OCI-LY1 (cell line): ENCODE measurements around the gene LUC7L2.
"Not testable (repeated sequence)": the region's sequence is repeated elsewhere in the genome, so short reads cannot be mapped to it uniquely, and the experiment has no call there.

Experiments
- H2AFZ ChIP-seq: fragments of 200-600 bp; sonication (generic), shearing (Covaris generic); 2 replicates; pipeline ENCODE4 v1.6.0; 2014; ENCODE audit warnings: antibody characterized with exemption, mild to moderate bottlenecking, low read length
- H3F3A ChIP-seq: fragments of 200-600 bp; sonication (generic), shearing (Covaris generic); 2 replicates; pipeline ENCODE4 v1.6.0; 2014; ENCODE audit warnings: mild to moderate bottlenecking, antibody characterized with exemption, low read length, moderate library complexity; ENCODE audit not compliant: insufficient read depth
- H3K27ac ChIP-seq: fragments of 200-600 bp; sonication (generic); 2 replicates; pipeline ENCODE4 v1.5.1; 2014; ENCODE audit warnings: low read length, mixed run types, mild to moderate bottlenecking, low read depth; ENCODE audit not compliant: poor library complexity, severe bottlenecking
- H3K27me3 ChIP-seq: fragments of 200-600 bp; sonication (generic); 2 replicates; pipeline ENCODE4 v1.6.0; 2014; ENCODE audit warnings: antibody characterized with exemption, mild to moderate bottlenecking, low read length, moderate library complexity; ENCODE audit not compliant: insufficient read depth
- H3K36me3 ChIP-seq: fragments of 200-600 bp; sonication (generic); 2 replicates; pipeline ENCODE4 v1.6.1; 2014; ENCODE audit warnings: mild to moderate bottlenecking, antibody characterized with exemption, low read length, moderate library complexity, mixed read lengths; ENCODE audit not compliant: insufficient read depth
- H3K4me1 ChIP-seq: fragments of 200-600 bp; sonication (generic); 2 replicates; pipeline ENCODE4 v1.5.1; 2014; ENCODE audit warnings: mild to moderate bottlenecking, low read length, moderate library complexity; ENCODE audit not compliant: insufficient read depth, severe bottlenecking
- H3K4me2 ChIP-seq: fragments of 200-600 bp; sonication (generic), shearing (Covaris generic); 2 replicates; pipeline ENCODE4 v1.6.1; 2014; ENCODE audit warnings: low read length
- H3K4me3 ChIP-seq: fragments of 200-600 bp; sonication (generic); 2 replicates; pipeline ENCODE4 v1.5.1; 2014; ENCODE audit warnings: low read length, low read depth, mild to moderate bottlenecking, mixed read lengths; ENCODE audit not compliant: poor library complexity, severe bottlenecking
- H3K79me2 ChIP-seq: fragments of 200-600 bp; shearing (Covaris generic); 2 replicates; pipeline ENCODE4 v1.6.1; 2016; ENCODE audit warnings: mixed run types, low read length, mixed read lengths; ENCODE audit not compliant: insufficient read depth
- H3K9ac ChIP-seq: fragments of 200-600 bp; sonication (generic), shearing (Covaris generic); 2 replicates; pipeline ENCODE4 v1.6.1; 2014; ENCODE audit warnings: mild to moderate bottlenecking, low read length, mixed read lengths
- H3K9me2 ChIP-seq: fragments of 200-600 bp; sonication (generic), shearing (Covaris generic); 2 replicates; pipeline ENCODE4 v1.6.1; 2014; ENCODE audit warnings: low read depth, mild to moderate bottlenecking, low read length, mixed read lengths
- H3K9me3 ChIP-seq: fragments of 200-600 bp; shearing (Covaris generic); 2 replicates; pipeline ENCODE4 v1.6.1; 2014; ENCODE audit warnings: low read length, mixed read lengths
- H4K20me1 ChIP-seq: fragments of 200-600 bp; sonication (generic), shearing (Covaris generic); 2 replicates; pipeline ENCODE4 v1.6.0; 2016; ENCODE audit warnings: mild to moderate bottlenecking, low read length; ENCODE audit not compliant: insufficient read depth
- EZH2 ChIP-seq: fragments of 200-600 bp; sonication (generic), shearing (Covaris generic); IDR thresholded peaks from 2 replicates; pipeline ENCODE4 v1.8.0; 2017; ENCODE audit warnings: borderline replicate concordance, mixed run types, mild to moderate bottlenecking, antibody characterized with exemption, low read length, moderate library complexity, mixed read lengths
- TF ChIP-seq, protein P1 (sequence below): fragments of 200-600 bp; sonication (generic), shearing (Covaris generic); IDR thresholded peaks from 2 replicates; pipeline ENCODE4 v1.5.1; 2017; ENCODE audit warnings: mild to moderate bottlenecking, antibody characterized with exemption, low read length, moderate library complexity, mixed read lengths

The LUC7L2 gene

GRCh38 chr7:139359366-139360209 is at the start of gene LUC7L2:
TSS of gene LUC7L2 (plus strand) at chr7:139359894. CDS start at chr7:139360262, 368 bp downstream.
- Histone ChIP-seq H2AFZ (no peak within 1 kb of the TSS), H3K9me3 (no peaks in the 10 kb centered on the region), H3K4me3 (peak within 1 kb of the TSS; percentile 89), H3K9ac (peak within 1 kb of the TSS; percentile 96), H3K27ac (peak within 1 kb of the TSS; percentile 93), H3K27me3 (no peaks in the 10 kb centered on the region), H4K20me1 (peaks cover under 1% of the 10 kb centered on the region; the same call in 1 of the 2 replicates), H3K4me2 (peak within 1 kb of the TSS; percentile 77), H3F3A (peaks cover 17% of the 10 kb centered on the region; the same call in 1 of the 2 replicates), H3K36me3 (peaks cover 23% of the 10 kb centered on the region), H3K4me1 (peaks cover 32% of the 10 kb centered on the region), H3K9me2 (no peaks in the 10 kb centered on the region), H3K79me2 (peaks cover 42% of the 10 kb centered on the region)
- no peak for TF ChIP-seq EZH2
- TF ChIP-seq, protein P1, sequence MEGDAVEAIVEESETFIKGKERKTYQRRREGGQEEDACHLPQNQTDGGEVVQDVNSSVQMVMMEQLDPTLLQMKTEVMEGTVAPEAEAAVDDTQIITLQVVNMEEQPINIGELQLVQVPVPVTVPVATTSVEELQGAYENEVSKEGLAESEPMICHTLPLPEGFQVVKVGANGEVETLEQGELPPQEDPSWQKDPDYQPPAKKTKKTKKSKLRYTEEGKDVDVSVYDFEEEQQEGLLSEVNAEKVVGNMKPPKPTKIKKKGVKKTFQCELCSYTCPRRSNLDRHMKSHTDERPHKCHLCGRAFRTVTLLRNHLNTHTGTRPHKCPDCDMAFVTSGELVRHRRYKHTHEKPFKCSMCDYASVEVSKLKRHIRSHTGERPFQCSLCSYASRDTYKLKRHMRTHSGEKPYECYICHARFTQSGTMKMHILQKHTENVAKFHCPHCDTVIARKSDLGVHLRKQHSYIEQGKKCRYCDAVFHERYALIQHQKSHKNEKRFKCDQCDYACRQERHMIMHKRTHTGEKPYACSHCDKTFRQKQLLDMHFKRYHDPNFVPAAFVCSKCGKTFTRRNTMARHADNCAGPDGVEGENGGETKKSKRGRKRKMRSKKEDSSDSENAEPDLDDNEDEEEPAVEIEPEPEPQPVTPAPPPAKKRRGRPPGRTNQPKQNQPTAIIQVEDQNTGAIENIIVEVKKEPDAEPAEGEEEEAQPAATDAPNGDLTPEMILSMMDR, result no peak

GRCh38 chr7:139317939-139318505 is 41.7 kb upstream of the LUC7L2 start:
- Histone ChIP-seq H3K9me2 (no peaks in the 10 kb centered on the region), H2AFZ (no peak overlapping the region), H3K36me3 (no peaks in the 10 kb centered on the region), H3K4me3 (no peak overlapping the region), H3F3A (no peaks in the 10 kb centered on the region), H3K79me2 (no peaks in the 10 kb centered on the region), H3K4me2 (no peak overlapping the region), H3K27ac (no peak overlapping the region), H4K20me1 (no peaks in the 10 kb centered on the region), H3K9me3 (no peaks in the 10 kb centered on the region), H3K4me1 (no peaks in the 10 kb centered on the region), H3K9ac (no peak overlapping the region), H3K27me3 (no peaks in the 10 kb centered on the region)
- TF ChIP-seq, protein P1, result no peak
- no peak for TF ChIP-seq EZH2

DNA sequence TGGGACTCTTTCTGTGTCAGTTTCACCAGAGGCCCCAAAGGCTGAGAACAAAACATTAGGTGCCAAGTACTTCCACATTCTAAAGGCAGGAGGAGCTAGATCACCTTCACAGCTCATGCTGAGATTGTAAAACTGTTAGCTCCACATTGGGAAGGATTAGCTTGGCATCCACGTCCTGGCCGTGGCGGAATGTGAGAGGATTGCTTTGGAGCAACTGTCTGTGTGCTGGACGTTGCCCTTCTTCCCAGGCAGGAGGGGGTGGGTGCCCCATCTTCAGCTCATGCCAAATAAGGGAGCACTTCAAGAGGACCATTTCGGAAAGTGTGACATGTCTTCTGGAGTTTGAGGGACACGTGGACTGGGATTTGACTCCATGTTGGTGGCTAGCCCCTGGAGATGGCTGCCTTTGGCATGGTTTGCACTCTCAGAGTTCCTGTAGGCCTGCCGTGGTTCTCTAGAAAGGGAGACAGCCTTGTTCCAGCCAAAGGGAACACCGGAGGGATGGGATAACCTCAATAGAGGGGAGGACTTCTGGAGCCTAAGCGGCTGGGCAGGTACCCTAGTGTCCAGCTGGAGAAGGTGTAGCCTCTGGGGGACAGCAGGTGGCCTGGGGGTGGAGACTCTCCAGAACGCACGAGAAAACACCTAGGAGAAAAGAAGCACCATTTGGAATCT is 38.5 kb upstream of the LUC7L2 start:
- H3K4me1 ChIP-seq, result no peaks in the 10 kb centered on the region
- no peak overlapping the region for H2AFZ ChIP-seq
- no peaks in the 10 kb centered on the region for H3K36me3 ChIP-seq
- H3K9me2 ChIP-seq, result no peaks in the 10 kb centered on the region
- TF ChIP-seq, protein P1, result peak; percentile 57; the same call in 1 of the 2 replicates
- no peak for TF ChIP-seq EZH2
- no peak overlapping the region for H3K4me3 ChIP-seq
- H3K27ac ChIP-seq, result no peak overlapping the region
- H3K27me3 ChIP-seq, result no peaks in the 10 kb centered on the region
- H3K9me3 ChIP-seq, result no peaks in the 10 kb centered on the region
- H3K9ac ChIP-seq, result no peak overlapping the region
- H3K79me2 ChIP-seq, result no peaks in the 10 kb centered on the region
- no peaks in the 10 kb centered on the region for H4K20me1 ChIP-seq
- no peak overlapping the region for H3K4me2 ChIP-seq
- H3F3A ChIP-seq, result no peaks in the 10 kb centered on the region

DNA sequence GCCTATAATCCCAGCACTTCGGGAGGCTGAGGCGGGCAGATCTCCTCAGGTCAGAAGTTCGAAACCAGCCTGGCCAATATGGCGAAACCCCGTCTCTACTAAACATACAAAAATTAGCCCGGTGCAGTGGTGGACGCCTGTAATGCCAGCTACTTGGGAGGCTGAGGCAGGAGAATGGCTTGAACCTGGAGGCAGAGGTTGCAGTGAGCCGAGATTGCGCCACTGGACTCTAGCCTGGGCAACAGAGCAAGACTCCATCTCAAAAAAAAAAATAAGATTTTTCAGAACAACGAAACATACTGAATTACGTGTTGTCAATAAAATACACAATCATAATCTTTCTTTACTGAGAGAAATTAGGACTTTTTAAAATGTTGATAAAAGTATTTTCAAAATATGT is 35.0 kb upstream of the LUC7L2 start:
- not testable (repeated sequence) for H4K20me1 ChIP-seq, H3K4me3 ChIP-seq, H2AFZ ChIP-seq, H3K9me3 ChIP-seq, H3K36me3 ChIP-seq, H3K27me3 ChIP-seq, H3K79me2 ChIP-seq, H3K4me2 ChIP-seq, H3K27ac ChIP-seq, H3K4me1 ChIP-seq, H3K9me2 ChIP-seq, H3F3A ChIP-seq, H3K9ac ChIP-seq
